Measurements from ENCODE around the gene GNG12. TPM values are rescaled to one million over a fixed set of nuclear protein-coding genes. Genes with fewer than 3 reads are reported as not detected.

GNG12 gene
- total RNA-seq, 1 donor from 2014 or later = 1.3 TPM

DNA sequence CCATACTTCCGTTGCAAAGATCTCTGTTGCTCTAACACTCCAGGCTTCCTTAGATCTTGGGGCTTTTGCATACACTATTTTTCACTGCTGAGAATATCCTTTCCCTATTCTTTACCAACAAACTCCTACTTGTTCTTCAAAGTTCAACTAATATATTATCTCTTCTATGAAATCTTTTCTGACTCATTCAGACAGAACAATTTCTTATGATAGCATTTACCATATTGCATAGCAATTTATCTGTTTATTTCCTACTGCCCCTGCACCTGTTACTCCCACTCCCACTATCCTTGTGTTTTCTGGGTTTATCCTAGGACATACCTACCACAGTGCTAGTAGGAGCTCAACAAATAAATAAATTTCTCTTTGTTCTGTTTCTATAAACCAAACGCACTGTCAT, 137.3 kb downstream of the GNG12 start:
- TF ChIP-seq, protein P1, sequence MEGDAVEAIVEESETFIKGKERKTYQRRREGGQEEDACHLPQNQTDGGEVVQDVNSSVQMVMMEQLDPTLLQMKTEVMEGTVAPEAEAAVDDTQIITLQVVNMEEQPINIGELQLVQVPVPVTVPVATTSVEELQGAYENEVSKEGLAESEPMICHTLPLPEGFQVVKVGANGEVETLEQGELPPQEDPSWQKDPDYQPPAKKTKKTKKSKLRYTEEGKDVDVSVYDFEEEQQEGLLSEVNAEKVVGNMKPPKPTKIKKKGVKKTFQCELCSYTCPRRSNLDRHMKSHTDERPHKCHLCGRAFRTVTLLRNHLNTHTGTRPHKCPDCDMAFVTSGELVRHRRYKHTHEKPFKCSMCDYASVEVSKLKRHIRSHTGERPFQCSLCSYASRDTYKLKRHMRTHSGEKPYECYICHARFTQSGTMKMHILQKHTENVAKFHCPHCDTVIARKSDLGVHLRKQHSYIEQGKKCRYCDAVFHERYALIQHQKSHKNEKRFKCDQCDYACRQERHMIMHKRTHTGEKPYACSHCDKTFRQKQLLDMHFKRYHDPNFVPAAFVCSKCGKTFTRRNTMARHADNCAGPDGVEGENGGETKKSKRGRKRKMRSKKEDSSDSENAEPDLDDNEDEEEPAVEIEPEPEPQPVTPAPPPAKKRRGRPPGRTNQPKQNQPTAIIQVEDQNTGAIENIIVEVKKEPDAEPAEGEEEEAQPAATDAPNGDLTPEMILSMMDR (IDR thresholded peaks at IDR 0.05; ENCODE audit: partially characterized antibody, unreplicated experiment) = no peak
- H3K4me3 Mint-ChIP-seq (ENCODE audit: unreplicated experiment) = no peak overlapping the region
- no peak overlapping the region for H3K27ac Mint-ChIP-seq (ENCODE audit: unreplicated experiment)
- H3K27me3 Mint-ChIP-seq (ENCODE audit: unreplicated experiment) = peaks cover 3% of the 10 kb centered on the region
- no peaks in the 10 kb centered on the region for H3K9me3 Mint-ChIP-seq (ENCODE audit: unreplicated experiment)
- no peak for DNase-seq
- H3K36me3 Mint-ChIP-seq (ENCODE audit: unreplicated experiment) = no peaks in the 10 kb centered on the region
- H3K4me1 Mint-ChIP-seq (ENCODE audit: low read depth, unreplicated experiment) = peaks cover 2% of the 10 kb centered on the region

DNA sequence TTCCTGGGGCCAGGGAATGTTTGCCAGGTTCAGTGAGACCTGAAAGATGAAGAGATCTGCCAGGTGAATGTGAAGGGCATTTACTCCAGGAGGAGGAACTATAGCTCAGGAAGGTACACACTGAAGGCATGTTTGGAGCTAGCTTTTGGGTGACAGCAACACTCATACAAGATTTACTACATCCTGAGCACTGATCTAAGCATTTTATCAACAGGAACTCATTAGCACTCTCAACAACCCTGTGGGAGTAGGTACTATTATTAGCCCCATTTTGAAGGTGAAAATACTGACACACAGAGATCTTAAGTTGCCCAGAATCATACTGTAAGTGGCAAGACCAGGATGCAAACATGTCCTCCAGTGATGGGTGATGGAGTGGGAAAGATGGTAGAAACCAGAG, 141.6 kb downstream of the GNG12 start:
- H3K27ac Mint-ChIP-seq (ENCODE audit: unreplicated experiment) = no peak overlapping the region
- TF ChIP-seq, protein P1 (IDR thresholded peaks at IDR 0.05; ENCODE audit: partially characterized antibody, unreplicated experiment) = no peak
- no peak overlapping the region for H3K4me3 Mint-ChIP-seq (ENCODE audit: unreplicated experiment)
- H3K27me3 Mint-ChIP-seq (ENCODE audit: unreplicated experiment) = peaks cover 7% of the 10 kb centered on the region
- no peak for DNase-seq
- H3K9me3 Mint-ChIP-seq (ENCODE audit: unreplicated experiment) = peaks cover 4% of the 10 kb centered on the region
- peaks cover 17% of the 10 kb centered on the region for H3K4me1 Mint-ChIP-seq (ENCODE audit: low read depth, unreplicated experiment)
- H3K36me3 Mint-ChIP-seq (ENCODE audit: unreplicated experiment) = peaks cover 5% of the 10 kb centered on the region

DNA sequence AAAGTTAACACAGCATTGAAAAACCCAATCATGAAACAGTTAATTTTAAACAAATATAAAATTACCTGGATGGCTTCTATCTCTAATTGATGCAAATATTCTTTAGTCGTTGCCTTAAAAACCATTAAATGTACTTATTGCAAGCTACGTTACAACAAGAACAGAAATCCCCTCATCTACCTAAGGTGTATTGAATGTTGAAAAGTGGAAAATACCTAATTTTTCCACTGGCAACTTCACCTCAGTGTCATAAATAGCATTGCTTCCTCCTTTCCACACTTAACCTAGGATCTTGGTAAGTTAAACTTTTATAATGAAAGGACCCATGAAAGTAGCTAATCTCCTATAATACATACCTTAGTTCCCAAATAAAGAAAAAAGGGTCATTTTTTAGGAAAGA, 142.9 kb downstream of the GNG12 start:
- H3K4me1 Mint-ChIP-seq (ENCODE audit: low read depth, unreplicated experiment) = peaks cover 17% of the 10 kb centered on the region
- peaks cover 12% of the 10 kb centered on the region for H3K27me3 Mint-ChIP-seq (ENCODE audit: unreplicated experiment)
- H3K27ac Mint-ChIP-seq (ENCODE audit: unreplicated experiment) = no peak overlapping the region
- H3K36me3 Mint-ChIP-seq (ENCODE audit: unreplicated experiment) = peaks cover 6% of the 10 kb centered on the region
- TF ChIP-seq, protein P1 (IDR thresholded peaks at IDR 0.05; ENCODE audit: partially characterized antibody, unreplicated experiment) = no peak
- H3K4me3 Mint-ChIP-seq (ENCODE audit: unreplicated experiment) = no peak overlapping the region
- peaks cover 7% of the 10 kb centered on the region for H3K9me3 Mint-ChIP-seq (ENCODE audit: unreplicated experiment)
- no peak for DNase-seq

DNA sequence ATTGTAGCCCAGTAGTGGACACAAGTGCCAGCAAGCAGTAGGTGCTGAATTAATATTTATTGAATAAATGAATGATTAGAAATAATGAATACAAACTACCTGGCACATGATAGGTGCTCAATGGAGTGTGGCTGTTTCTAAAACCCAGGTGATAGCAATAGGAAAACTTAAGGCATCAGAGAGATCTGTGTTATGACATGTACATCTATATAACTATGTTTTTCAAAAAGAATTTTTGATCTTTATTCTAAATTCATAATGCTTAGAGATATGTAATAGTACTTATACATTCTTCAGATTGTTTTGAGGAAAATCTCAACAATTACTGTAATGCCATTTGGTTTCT, 143.3 kb downstream of the GNG12 start:
- Mint-ChIP-seq H3K27me3 (ENCODE audit: unreplicated experiment) (peaks cover 11% of the 10 kb centered on the region), H3K4me1 (ENCODE audit: low read depth, unreplicated experiment) (peaks cover 17% of the 10 kb centered on the region), H3K27ac (ENCODE audit: unreplicated experiment) (no peak overlapping the region), H3K9me3 (ENCODE audit: unreplicated experiment) (peaks cover 8% of the 10 kb centered on the region), H3K4me3 (ENCODE audit: unreplicated experiment) (no peak overlapping the region), H3K36me3 (ENCODE audit: unreplicated experiment) (peaks cover 6% of the 10 kb centered on the region)
- TF ChIP-seq, protein P1 (IDR thresholded peaks at IDR 0.05; ENCODE audit: partially characterized antibody, unreplicated experiment) = no peak
- no peak for DNase-seq

DNA sequence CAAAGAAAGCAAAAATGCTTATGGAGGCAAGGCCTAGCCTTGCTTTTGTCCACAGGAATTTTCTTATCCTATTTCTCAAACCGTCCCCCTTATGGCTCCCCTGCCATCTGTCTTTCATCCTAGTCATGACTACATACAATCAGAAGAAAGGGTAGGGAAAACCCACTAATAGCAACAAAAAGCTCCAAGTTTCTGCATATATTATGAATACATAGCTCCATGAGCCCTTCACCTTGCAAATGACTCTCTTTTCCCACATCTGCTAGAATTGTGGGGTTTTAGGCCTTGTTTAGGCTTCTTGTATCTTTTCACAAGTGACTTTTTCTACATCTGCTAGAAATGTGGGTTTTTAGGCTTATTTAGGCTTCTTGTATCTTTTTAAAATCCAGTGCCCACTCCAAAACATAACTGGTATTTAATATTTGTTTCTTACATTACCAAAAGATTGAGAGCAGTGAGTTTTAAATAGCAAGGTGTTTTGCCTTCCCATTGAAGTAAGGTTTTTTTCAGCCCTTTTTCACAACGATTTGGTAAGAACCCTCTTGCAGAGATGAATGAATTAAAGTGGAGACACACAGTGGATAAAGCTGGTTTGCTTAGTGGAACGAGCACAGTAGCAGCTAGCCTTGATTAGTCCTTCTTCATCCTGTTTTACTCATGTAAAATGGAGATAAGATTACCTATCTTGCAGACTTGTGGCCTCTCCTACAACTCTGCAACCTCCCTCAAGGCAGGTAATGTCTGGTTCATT, 143.8 kb downstream of the GNG12 start:
- TF ChIP-seq, protein P1 (IDR thresholded peaks at IDR 0.05; ENCODE audit: partially characterized antibody, unreplicated experiment) = no peak
- no peak for DNase-seq
- H3K27me3 Mint-ChIP-seq (ENCODE audit: unreplicated experiment) = peaks cover 11% of the 10 kb centered on the region
- H3K4me1 Mint-ChIP-seq (ENCODE audit: low read depth, unreplicated experiment) = peaks cover 19% of the 10 kb centered on the region
- peaks cover 6% of the 10 kb centered on the region for H3K36me3 Mint-ChIP-seq (ENCODE audit: unreplicated experiment)
- peak overlapping the region; percentile 62 for H3K4me3 Mint-ChIP-seq (ENCODE audit: unreplicated experiment)
- peak overlapping the region; percentile 56 for H3K27ac Mint-ChIP-seq (ENCODE audit: unreplicated experiment)
- peaks cover 12% of the 10 kb centered on the region for H3K9me3 Mint-ChIP-seq (ENCODE audit: unreplicated experiment)
